ENCODE measurements around the gene LSM10.

GRCh38 chr1:36343651-36344394 is 53.9 kb downstream of the LSM10 start:
- TF ChIP-seq CTCF (conservative IDR thresholded peaks at IDR 0.05; ENCODE audit: low read length) (no peak), EZH2phosphoT487 (IDR thresholded peaks at IDR 0.05; ENCODE audit: borderline replicate concordance, low read depth, low read length) (no peak)
